HEK293T (cell line): ENCODE data around the gene FKBP7.

Source experiments
- FOXM1 ChIP-seq: fragments of 450-650 bp; IDR thresholded peaks from 2 replicates; pipeline ENCODE4 v1.6.1; 2017; ENCODE audit warnings: mild to moderate bottlenecking, borderline replicate concordance
- SP1 ChIP-seq: fragments of 450-650 bp; IDR thresholded peaks from 2 replicates; pipeline ENCODE4 v1.6.1; 2017

GRCh38 chr2:178484245-178485041, 6.0 kb upstream of the FKBP7 start:
- no peak for TF ChIP-seq SP1
- no peak for TF ChIP-seq FOXM1
